GM21381 (cell line): Measurements from ENCODE around the gene TRIM24.

Source experiments
- ATAC-seq: cut with Tn5 transposase; IDR thresholded peaks from one replicate; pipeline ENCODE4 v1.9.1; 2021; ENCODE audit warnings: mild to moderate bottlenecking, moderate library complexity; ENCODE audit not compliant: unreplicated experiment

TRIM24 gene

DNA sequence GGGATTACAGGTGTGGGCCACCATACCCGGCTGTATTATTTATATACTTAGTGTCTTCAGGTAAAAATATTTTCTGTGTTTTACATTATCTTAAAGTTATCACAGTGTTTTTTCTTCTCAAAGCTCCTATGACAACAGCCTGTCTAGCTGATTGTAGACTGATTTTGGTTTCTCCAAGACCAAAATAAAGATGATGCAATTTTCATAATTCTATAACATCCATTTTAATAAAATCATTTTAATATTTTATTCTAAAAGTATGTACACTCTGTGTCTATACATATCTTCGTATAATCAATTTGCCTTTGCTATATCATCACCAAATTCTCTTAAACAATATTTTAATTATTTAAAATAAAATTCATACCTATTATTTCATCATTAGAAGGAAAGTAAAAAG lies 108.6 kb downstream of the TRIM24 start:
- no peak for ATAC-seq

DNA sequence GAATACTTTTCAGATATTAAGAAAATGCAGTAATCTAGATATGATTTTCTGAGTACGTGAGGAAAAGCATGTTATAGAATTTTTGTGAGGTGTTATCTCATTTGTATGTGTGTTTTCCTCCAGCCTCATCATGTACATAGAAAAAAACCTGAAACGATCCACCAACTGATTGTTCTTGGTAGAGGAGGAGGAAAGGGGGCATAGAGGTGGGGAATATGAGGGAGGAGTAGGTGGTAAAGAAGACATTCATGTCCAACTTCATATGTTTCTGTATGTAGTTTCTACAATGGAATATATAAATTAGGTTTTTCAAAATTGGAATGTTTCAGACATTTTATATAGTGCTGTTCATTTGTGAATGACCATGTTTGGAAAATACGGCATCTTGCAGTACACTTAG lies 109.4 kb downstream of the TRIM24 start:
- ATAC-seq = no peak

- no peak for ATAC-seq
These were observed 110.7 kb downstream of the TRIM24 start for GRCh38 chr7:138570715-138571114.

DNA sequence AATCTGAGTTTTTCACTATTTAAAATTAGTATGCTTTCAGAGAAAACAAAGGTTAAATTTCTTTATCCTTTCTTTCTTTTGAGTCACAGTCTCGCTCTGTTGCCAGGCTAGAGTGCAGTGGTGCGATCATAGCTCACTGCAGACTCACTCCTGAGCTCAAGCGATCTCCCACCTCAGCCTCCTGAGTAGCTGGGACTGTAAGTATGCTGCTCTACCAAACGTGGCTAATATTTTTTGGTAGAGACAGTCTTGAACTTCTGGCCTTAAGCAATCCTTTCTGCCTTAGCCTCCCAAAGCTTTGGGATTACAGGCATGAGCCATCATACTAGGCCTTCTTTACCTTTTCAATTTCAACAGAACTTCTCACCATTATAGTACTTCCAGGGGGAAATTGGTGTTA lies 113.7 kb downstream of the TRIM24 start:
- ATAC-seq = no peak

DNA sequence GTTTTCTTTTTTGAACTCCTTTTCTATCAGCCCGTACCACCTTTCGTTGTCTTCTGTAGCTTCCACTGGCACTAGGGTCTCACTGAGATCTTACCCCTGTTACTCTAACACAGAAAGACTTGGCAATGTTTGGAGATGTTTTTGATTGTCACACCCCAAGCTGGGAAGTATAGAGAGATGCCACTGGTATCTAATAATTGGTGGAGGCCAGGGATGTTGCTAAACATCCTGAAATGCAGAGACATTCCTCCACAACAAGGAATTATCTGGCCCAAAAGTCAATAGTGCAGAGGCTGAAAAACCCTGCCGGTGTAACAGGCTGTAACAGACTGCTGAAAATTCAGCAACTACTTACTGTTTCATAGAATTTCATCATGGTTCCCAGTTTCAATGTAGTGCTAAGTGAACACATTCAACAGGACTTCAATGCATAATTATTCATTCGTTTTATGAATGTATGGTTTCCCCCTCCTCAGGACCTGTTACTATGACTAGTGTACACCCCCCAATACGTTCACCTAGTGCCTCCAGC lies 115.9 kb downstream of the TRIM24 start:
- ATAC-seq = no peak

GRCh38 chr7:138579136-138579535 lies 119.1 kb downstream of the TRIM24 start:
- ATAC-seq = no peak

GRCh38 chr7:138579671-138580070 lies 119.6 kb downstream of the TRIM24 start:
- no peak for ATAC-seq

DNA sequence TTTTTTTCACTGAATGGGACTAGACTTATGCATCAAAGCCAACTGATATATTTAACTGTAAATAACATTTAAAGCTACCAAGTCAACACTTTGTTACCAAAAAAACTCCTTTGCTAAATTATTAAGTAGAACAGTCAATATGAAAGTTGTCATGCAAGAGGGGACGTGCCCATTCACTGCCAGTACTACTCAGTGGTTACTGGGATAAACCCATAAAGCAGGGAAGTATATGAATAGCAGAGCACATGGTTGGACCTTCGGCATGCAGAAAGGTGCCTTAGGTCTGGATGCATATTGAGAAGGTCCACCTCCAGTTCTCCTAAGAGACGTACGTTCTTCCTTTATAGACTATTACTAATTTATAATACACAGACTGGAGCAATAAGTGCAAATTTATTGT lies 121.0 kb downstream of the TRIM24 start:
- no peak for ATAC-seq

DNA sequence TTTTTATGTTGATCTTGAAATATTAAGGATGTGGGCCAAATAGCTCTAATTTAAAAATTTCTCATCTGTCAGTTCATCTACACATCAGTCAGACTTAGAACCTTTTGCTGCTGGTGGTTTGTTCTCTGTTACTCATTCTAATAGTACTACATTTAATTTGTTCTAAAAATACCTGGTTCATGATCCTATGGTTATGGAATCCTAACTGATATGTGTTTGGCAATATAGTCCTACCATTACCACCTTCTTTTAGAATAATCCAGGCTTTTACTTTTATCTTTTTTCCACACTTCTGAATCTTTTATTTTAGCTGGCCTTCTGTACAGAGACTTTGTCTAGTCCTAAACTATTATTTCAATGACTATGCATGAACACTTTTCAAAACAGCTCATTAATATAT lies 124.2 kb downstream of the TRIM24 start:
- no peak for ATAC-seq

- ATAC-seq = no peak
These were observed 124.6 kb downstream of the TRIM24 start for GRCh38 chr7:138584696-138585095.

GRCh38 chr7:138585283-138585993 lies 125.4 kb downstream of the TRIM24 start:
- no peak for ATAC-seq

DNA sequence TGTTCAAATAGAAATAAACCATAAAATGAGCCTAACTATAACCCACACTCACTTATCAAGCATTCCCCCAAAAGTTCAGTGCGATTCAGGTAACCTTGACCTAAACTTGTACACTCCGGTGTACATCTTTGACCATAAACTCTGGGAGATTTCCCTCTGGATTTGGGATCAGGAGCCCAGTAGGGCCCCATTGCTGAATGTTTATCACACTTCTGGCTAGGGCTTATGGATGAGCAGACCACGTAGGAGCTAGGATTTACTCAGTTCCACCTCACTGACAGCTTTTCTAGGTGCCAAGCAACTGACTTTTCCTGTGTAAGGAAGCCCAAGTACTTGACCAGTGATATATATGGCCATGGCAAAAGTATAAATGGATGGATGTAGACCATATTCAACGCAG lies 127.4 kb downstream of the TRIM24 start:
- ATAC-seq = no peak

- ATAC-seq = no peak
These were observed 128.9 kb downstream of the TRIM24 start for GRCh38 chr7:138588986-138589385.

DNA sequence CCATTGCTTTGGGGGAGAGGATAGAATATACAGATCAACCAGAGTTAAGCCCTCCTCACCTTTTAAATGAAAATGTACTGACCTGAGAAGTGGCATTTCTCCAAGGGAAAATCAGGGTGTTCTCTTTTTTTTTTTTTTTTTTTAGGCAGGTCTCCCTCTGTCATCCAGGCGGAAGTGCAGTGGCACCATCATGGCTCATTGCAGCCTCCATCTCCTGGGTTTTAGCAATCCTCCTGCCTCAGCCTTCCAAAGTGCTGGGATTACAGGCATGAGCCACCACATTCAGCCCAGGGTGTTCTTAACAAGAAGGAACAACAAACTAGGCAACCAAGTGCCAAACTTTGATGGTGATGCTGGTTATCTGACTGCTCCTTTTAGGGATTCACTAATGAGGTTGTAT lies 130.1 kb downstream of the TRIM24 start:
- ATAC-seq = no peak

GRCh38 chr7:138595454-138595853 lies 135.4 kb downstream of the TRIM24 start:
- no peak for ATAC-seq

DNA sequence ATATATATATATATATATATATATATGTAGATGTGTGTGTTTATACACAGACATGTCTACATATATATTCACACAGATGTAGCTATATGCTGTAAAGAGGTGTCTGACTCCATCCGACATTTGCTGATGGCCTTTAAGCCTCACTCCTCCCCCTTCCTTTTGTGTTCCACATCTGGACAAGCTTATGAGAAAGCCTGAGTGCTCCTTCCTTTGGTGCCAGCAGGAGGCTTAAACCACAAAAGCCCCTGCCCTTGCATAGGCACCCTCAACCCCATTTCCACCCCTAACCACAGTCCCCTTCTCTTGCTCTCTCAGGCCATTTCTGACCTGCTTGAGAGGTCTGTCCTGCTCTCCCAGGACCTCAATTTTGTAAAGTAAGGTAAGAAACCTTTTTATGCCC lies 142.4 kb downstream of the TRIM24 start:
- ATAC-seq = no peak

DNA sequence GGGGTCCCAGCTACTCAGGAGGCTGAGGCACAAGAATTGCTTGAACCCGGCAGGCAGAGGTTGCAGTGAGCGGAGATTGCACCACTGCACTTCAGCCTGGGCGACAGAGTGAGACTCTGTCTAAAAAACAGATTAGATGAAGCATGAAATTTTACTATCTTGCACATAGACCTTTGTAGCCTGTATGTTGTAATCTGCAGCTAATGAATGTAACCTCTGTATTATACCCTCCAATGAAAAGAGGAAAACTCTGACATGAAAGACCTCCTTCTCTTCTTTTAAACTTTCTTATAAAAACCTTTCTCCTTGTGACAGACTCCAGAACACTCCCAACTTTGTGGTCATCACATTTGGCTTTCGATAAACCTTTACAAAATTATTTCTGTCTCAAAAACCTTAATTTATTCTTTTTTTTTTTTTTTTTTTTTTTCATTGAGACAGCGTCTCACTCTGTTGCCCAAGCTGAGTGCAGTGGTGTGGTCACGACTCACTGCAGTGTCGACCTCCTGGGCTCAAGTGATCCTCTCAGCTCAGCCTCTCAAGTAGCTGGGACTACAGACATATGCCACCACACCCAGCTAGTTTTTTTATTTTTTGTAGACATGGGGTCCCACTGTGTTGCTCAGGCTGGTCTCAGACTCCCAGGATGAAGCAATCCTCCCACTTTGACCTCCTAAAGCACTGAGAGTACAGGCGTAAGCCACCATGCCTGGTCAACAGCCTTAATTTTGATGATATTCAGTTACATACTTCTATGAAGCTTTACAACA lies 143.7 kb downstream of the TRIM24 start:
- no peak for ATAC-seq

- no peak for ATAC-seq
These were observed 146.2 kb downstream of the TRIM24 start for GRCh38 chr7:138606236-138606635.

DNA sequence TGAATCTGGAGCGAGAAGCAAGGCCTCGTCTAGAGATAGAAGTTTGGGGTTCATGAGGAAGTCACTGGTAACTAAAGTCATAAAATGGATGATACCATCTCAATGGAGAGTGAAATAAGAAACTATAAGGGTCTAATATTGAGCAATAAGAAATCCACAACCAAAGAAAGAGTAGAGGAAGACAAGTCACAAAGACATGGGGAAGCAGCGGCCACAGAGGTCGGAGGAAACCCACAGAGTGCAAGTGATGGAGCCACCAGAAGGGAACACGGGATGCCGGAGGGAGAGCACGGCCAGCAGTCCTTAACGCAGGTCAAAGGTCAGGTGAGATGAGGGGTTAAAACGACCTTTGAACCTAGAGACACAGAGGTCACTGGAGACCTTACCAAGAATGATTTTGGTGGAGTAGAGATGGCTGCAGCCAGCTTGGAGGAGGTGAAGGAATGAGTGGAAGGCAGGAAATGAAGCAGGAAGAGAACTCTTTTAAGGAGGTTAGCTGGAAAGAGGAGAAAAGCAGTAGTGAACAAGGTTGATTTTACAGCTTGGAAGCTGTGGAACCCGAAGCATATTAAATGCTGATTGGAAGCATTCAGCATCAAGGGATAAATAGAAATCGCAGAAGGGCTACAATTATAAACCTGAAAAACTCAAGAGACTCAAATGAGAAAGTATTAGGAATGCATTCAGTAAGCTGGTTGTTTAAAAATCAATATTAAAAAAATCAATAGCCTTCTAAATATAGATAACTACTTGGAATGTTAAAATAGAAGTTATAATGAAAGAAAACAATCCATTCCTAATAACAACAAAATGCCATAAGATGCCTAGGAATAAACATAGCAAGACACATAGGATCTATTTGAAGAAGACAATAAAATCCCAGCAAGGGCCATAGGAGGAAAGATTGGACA lies 147.4 kb downstream of the TRIM24 start:
- no peak for ATAC-seq

DNA sequence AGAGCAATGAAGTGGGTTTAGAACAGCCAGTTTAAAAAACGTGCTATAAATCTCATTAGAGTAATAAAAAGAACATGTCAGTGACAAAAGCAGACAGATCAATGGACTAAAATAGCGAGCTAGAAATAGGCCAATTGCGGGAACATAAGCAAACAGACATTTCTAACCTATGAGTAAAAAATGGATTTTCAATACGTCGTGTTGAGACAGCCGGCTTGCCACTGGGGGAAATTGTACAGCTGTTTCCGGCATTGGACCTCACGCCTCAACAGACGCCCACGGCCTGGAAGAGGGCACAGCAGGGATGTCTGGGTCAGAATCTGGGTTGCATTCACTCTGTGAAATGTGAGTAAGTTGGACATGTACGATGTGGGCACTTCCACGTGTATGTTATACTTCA lies 148.2 kb downstream of the TRIM24 start:
- ATAC-seq = no peak

DNA sequence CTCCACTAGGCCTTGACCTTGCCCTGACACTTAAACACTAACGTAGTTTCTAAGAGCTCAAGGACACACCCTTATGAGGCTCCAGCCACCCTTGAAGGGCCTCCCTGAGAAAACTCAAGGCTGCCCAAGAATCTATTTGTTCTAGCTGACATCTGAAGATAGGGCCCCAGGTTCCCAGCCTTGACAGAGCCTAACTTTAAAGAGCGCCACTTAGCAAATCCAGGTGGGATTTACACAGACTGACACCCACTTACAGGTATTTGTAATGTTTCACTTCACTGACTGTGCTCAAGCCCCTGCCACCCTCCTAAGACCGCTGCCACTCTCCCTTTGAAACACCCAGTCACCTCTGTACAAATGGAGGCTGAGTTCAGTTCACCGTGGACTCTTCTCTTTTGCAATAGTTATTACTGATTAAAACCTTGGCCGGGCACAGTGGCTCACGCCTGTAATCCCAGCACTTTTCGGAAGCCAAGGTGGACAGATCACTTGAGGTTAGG lies 150.7 kb downstream of the TRIM24 start:
- ATAC-seq = no peak
